Measurements from ENCODE around the gene PSMA6. TPM values are rescaled to one million over a fixed set of nuclear protein-coding genes. Genes with fewer than 3 reads are reported as not detected.
A peak's percentile ranks its signal among the peaks of the same experiment; 100 is the strongest.
"Not testable (repeated sequence)": the region's sequence is repeated elsewhere in the genome, so short reads cannot be mapped to it uniquely, and the experiment has no call there.

Gene PSMA6
- total RNA-seq, 1 experiment from 2014 or later = 210 TPM

DNA sequence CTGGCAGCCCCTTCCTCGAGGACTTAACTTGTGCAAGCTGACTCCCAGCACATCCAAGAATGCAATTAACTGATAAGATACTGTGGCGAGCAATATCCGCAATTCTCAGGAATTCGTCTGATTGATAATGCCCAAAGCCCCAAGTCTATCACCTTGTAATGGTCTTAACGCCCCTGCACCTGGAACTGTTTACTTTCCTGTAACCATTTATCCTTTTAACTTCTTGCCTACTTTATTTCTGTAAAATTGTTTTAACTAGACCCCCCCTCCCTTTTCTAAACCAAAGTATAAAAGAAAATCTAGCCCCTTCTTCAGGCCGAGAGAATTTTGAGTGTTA lies 55.8 kb downstream of the PSMA6 start:
- H3K27me3 Mint-ChIP-seq (ENCODE audit: low read depth); H3K36me3 Mint-ChIP-seq; ATAC-seq; H3K9me3 Mint-ChIP-seq; POLR2A ChIA-PET; H3K27ac Mint-ChIP-seq; H3K4me3 Mint-ChIP-seq; DNase-seq (ENCODE audit: low spot score): not testable (repeated sequence)
- CTCF ChIA-PET = interaction anchor here (1.9 kb wide), 1 partner anchor 11 kb away, joined by 6 read pairs; no protein-coding TSS in a partner anchor
- H3K4me1 Mint-ChIP-seq = peaks cover 42% of the 10 kb centered on the region

DNA sequence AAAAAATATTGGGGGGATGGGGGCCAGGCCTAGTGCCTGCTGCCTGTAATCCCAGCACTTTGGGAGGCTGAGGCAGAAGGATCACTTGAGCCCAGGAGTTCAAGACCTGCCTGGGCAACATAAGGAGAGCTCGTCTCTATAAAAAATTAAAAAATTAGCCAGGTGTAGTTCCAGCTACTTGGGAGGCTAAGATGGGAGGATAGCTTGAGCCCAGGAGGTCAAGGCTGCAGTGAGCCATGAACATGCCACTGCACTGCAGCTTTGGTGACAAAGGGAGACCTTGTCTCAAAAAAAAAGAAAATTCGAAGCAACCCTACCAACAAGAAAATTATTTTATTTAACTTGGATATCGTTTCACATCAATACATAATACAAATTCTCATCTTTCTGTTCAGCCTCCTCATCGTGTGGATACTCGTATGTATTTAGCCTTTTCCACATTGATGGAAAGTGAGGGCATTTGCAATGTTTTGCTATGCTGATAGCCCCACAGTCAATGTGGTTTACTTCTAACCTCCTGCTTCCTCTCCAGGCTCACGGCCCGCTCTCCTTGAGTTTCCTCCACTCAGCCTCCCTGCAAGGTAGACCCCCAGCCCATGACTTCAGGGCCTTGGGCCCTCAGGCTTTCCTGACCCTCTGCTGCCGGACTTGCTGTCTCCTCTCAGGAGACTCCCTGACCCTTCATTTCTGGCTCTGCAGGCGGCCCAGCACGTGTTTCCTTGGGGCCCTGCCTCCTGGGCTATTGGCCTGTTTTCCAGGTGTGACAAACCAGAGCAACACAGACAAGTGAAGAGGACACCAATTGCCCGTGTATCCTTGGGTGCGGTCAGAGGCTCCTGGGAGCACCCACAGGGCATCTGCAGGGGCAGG lies 57.5 kb downstream of the PSMA6 start:
- Mint-ChIP-seq H3K27ac (peak overlapping the region; percentile 86), H3K36me3 (no peaks in the 10 kb centered on the region), H3K4me3 (no peak overlapping the region), H3K4me1 (peaks cover 41% of the 10 kb centered on the region), H3K9me3 (no peaks in the 10 kb centered on the region), H3K27me3 (ENCODE audit: low read depth) (no peaks in the 10 kb centered on the region)
- CTCF ChIA-PET = interaction anchor here (0.7 kb wide), 1 partner anchor 679 kb away, joined by 3 read pairs; no protein-coding TSS in a partner anchor
- DNase-seq (ENCODE audit: low spot score) (no peak), ATAC-seq (peak; percentile 13; the same call in 1 of the 2 replicates)
- POLR2A ChIA-PET = no interaction called here
- TF ChIP-seq, protein P1, sequence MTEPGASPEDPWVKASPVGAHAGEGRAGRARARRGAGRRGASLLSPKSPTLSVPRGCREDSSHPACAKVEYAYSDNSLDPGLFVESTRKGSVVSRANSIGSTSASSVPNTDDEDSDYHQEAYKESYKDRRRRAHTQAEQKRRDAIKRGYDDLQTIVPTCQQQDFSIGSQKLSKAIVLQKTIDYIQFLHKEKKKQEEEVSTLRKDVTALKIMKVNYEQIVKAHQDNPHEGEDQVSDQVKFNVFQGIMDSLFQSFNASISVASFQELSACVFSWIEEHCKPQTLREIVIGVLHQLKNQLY (CRISPR knock-in tag; IDR thresholded peaks at IDR 0.05) = no peak
- TF ChIP-seq, protein P2, sequence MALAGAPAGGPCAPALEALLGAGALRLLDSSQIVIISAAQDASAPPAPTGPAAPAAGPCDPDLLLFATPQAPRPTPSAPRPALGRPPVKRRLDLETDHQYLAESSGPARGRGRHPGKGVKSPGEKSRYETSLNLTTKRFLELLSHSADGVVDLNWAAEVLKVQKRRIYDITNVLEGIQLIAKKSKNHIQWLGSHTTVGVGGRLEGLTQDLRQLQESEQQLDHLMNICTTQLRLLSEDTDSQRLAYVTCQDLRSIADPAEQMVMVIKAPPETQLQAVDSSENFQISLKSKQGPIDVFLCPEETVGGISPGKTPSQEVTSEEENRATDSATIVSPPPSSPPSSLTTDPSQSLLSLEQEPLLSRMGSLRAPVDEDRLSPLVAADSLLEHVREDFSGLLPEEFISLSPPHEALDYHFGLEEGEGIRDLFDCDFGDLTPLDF (CRISPR knock-in tag; IDR thresholded peaks at IDR 0.05) = no peak
- TF ChIP-seq, protein P3, sequence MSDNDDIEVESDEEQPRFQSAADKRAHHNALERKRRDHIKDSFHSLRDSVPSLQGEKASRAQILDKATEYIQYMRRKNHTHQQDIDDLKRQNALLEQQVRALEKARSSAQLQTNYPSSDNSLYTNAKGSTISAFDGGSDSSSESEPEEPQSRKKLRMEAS (CRISPR knock-in tag; IDR thresholded peaks at IDR 0.05) = peak; percentile 46; the same call in 1 of the 2 replicates

DNA sequence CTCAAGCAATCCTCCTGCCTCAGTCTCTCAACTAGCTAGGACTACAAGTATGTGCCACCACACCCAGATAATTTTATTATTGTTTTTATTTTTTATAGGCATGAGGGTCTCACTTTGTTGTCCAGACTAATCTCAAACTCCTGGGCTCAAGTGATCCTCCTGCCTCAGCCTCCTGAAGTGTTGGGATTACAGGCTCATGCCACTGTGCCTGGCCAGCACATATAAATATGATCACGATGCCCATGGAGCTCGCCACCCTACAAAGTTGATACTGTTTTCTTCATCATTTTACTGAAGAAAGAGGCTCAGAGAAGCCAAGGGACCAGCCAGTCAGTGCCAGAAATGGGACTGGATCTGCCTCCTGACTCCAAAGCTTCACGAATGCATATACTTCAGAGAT lies 59.3 kb downstream of the PSMA6 start:
- ChIA-PET CTCF (interaction anchor here (1.2 to 1.7 kb wide), 2 partner anchors 38 to 136 kb away, joined by 3 to 6 read pairs; no protein-coding TSS in a partner anchor), POLR2A (interaction anchor here (0.6 to 1.3 kb wide), 4 partner anchors 16 to 60 kb away, joined by 3 to 5 read pairs (median 4); no protein-coding TSS in a partner anchor)
- H3K27me3 Mint-ChIP-seq (ENCODE audit: low read depth) = no peaks in the 10 kb centered on the region
- no peak overlapping the region for H3K4me3 Mint-ChIP-seq
- TF ChIP-seq SOX15 (CRISPR knock-in tag; IDR thresholded peaks at IDR 0.05) (no peak), MYBL2 (CRISPR knock-in tag; IDR thresholded peaks at IDR 0.05) (no peak), MXD4 (CRISPR knock-in tag; IDR thresholded peaks at IDR 0.05; ENCODE audit: borderline replicate concordance) (no peak), ZNF396 (CRISPR knock-in tag; IDR thresholded peaks at IDR 0.05; ENCODE audit: borderline replicate concordance) (no peak), NR3C1 (CRISPR knock-in tag; conservative IDR thresholded peaks at IDR 0.05; ENCODE audit: low read depth) (no peak), RORB (CRISPR knock-in tag; IDR thresholded peaks at IDR 0.05) (no peak), CBFB (CRISPR knock-in tag; IDR thresholded peaks at IDR 0.05; ENCODE audit: low read depth) (no peak), SMAD3 (CRISPR knock-in tag; IDR thresholded peaks at IDR 0.05; ENCODE audit: borderline replicate concordance) (no peak), SP1 (CRISPR knock-in tag; conservative IDR thresholded peaks at IDR 0.05) (no peak), TEAD4 (CRISPR knock-in tag; IDR thresholded peaks at IDR 0.05) (no peak), NFATC4 (CRISPR knock-in tag; IDR thresholded peaks at IDR 0.05) (no peak)
- TF ChIP-seq, protein P4, sequence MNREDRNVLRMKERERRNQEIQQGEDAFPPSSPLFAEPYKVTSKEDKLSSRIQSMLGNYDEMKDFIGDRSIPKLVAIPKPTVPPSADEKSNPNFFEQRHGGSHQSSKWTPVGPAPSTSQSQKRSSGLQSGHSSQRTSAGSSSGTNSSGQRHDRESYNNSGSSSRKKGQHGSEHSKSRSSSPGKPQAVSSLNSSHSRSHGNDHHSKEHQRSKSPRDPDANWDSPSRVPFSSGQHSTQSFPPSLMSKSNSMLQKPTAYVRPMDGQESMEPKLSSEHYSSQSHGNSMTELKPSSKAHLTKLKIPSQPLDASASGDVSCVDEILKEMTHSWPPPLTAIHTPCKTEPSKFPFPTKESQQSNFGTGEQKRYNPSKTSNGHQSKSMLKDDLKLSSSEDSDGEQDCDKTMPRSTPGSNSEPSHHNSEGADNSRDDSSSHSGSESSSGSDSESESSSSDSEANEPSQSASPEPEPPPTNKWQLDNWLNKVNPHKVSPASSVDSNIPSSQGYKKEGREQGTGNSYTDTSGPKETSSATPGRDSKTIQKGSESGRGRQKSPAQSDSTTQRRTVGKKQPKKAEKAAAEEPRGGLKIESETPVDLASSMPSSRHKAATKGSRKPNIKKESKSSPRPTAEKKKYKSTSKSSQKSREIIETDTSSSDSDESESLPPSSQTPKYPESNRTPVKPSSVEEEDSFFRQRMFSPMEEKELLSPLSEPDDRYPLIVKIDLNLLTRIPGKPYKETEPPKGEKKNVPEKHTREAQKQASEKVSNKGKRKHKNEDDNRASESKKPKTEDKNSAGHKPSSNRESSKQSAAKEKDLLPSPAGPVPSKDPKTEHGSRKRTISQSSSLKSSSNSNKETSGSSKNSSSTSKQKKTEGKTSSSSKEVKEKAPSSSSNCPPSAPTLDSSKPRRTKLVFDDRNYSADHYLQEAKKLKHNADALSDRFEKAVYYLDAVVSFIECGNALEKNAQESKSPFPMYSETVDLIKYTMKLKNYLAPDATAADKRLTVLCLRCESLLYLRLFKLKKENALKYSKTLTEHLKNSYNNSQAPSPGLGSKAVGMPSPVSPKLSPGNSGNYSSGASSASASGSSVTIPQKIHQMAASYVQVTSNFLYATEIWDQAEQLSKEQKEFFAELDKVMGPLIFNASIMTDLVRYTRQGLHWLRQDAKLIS (CRISPR knock-in tag; IDR thresholded peaks at IDR 0.05; ENCODE audit: borderline replicate concordance) = no peak
- TF ChIP-seq, protein P2 (CRISPR knock-in tag; IDR thresholded peaks at IDR 0.05) = no peak
- TF ChIP-seq, protein P5, sequence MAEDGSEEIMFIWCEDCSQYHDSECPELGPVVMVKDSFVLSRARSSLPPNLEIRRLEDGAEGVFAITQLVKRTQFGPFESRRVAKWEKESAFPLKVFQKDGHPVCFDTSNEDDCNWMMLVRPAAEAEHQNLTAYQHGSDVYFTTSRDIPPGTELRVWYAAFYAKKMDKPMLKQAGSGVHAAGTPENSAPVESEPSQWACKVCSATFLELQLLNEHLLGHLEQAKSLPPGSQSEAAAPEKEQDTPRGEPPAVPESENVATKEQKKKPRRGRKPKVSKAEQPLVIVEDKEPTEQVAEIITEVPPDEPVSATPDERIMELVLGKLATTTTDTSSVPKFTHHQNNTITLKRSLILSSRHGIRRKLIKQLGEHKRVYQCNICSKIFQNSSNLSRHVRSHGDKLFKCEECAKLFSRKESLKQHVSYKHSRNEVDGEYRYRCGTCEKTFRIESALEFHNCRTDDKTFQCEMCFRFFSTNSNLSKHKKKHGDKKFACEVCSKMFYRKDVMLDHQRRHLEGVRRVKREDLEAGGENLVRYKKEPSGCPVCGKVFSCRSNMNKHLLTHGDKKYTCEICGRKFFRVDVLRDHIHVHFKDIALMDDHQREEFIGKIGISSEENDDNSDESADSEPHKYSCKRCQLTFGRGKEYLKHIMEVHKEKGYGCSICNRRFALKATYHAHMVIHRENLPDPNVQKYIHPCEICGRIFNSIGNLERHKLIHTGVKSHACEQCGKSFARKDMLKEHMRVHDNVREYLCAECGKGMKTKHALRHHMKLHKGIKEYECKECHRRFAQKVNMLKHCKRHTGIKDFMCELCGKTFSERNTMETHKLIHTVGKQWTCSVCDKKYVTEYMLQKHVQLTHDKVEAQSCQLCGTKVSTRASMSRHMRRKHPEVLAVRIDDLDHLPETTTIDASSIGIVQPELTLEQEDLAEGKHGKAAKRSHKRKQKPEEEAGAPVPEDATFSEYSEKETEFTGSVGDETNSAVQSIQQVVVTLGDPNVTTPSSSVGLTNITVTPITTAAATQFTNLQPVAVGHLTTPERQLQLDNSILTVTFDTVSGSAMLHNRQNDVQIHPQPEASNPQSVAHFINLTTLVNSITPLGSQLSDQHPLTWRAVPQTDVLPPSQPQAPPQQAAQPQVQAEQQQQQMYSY (CRISPR knock-in tag; IDR thresholded peaks at IDR 0.05) = no peak
- ATAC-seq = no peak
- H3K27ac Mint-ChIP-seq = no peak overlapping the region
- no peak for DNase-seq (ENCODE audit: low spot score)
- no peaks in the 10 kb centered on the region for H3K36me3 Mint-ChIP-seq
- H3K9me3 Mint-ChIP-seq = no peaks in the 10 kb centered on the region
- H3K4me1 Mint-ChIP-seq = peaks cover 41% of the 10 kb centered on the region
